T-cell (primary cell): ENCODE measurements around the gene ENTHD1. TPM values are rescaled to one million over a fixed set of nuclear protein-coding genes. Genes with fewer than 3 reads are reported as not detected.

Experiments
- ATAC-seq, 4 experiments: fragments of 200-7000 bp in 3 of 4; fragments of 150-1000 bp in 1 of 4; cut with Tn5 transposase; replicated peaks in 1 of 4; 1 replicate in 3 of 4; 2 replicates in 1 of 4; pipeline ENCODE4 v1.10.0; 2021; ENCODE audit warnings: moderate library complexity in 3 of 4, mild to moderate bottlenecking in 2 of 4, moderate number of reproducible peaks in 1 of 4
- CTCF ChIA-PET, 2 donors: fragments of 300-600 bp; sonication (Branson Sonifier 250); formaldehyde crosslinking; loops; one replicate each; lab custom pipeline; 2022; ENCODE audit warnings: antibody characterized with exemption in 2 of 2; lab: Charles Lee
- POLR2A ChIA-PET, 2 donors: fragments of 300-600 bp; sonication (Branson Sonifier 250); formaldehyde crosslinking; loops; one replicate each; lab custom pipeline; 2022; ENCODE audit warnings: antibody characterized with exemption in 2 of 2; lab: Charles Lee
- DNase-seq, 35 experiments: peaks; one replicate each; pipeline versions ENCODE4 v3.0.0 to v3.0.0-alpha.2; 2013 to 2023
- H3K27ac ChIP-seq: one replicate; pipeline ENCODE4 v1.5.1; 2013; ENCODE audit warnings: low read length
- H3K27me3 ChIP-seq, 2 experiments: replicated peaks in 1 of 2; 1 replicate in 1 of 2; 2 replicates in 1 of 2; pipeline versions ENCODE4 v1.6.1 to v1.7.0; 2013; ENCODE audit warnings: low read length in 1 of 2, mixed read lengths in 1 of 2; ENCODE audit not compliant: control insufficient read depth in 2 of 2, insufficient read depth in 2 of 2; ENCODE audit errors: extremely low read depth in 1 of 2
- H3K36me3 ChIP-seq, 2 donors: 1 replicate in 1 of 2; 2 replicates in 1 of 2; pipeline versions ENCODE4 v1.6.1 to v1.7.0; 2013; ENCODE audit warnings: low read length in 1 of 2; ENCODE audit not compliant: control insufficient read depth in 2 of 2, insufficient read depth in 1 of 2; ENCODE audit errors: extremely low read depth in 1 of 2
- H3K4me1 ChIP-seq, 2 experiments: 1 replicate in 1 of 2; 2 replicates in 1 of 2; pipeline versions ENCODE4 v1.6.1 to v1.7.0; 2013; ENCODE audit warnings: low read length in 2 of 2, mixed read lengths in 1 of 2; ENCODE audit not compliant: insufficient read depth in 2 of 2, control insufficient read depth in 1 of 2; ENCODE audit errors: extremely low read depth in 1 of 2
- H3K4me3 ChIP-seq, 2 donors: 1 replicate in 1 of 2; 2 replicates in 1 of 2; pipeline versions ENCODE4 v1.5.1 to v1.7.0; 2013; ENCODE audit warnings: mild to moderate bottlenecking in 2 of 2, low read length in 1 of 2, moderate library complexity in 1 of 2; ENCODE audit not compliant: control insufficient read depth in 1 of 2; ENCODE audit errors: extremely low read depth in 1 of 2
- H3K9me3 ChIP-seq: 2 replicates; pipeline ENCODE4 v1.7.0; 2013
- H3K27ac Mint-ChIP-seq, 2 donors: one replicate each; pipeline ENCODE4 v1.8.0; 2020 to 2021; ENCODE audit warnings: mild to moderate bottlenecking in 2 of 2, mixed read lengths in 2 of 2
- H3K27me3 Mint-ChIP-seq, 2 donors: one replicate each; pipeline ENCODE4 v1.8.0; 2021 to 2022; ENCODE audit warnings: mixed read lengths in 2 of 2
- H3K36me3 Mint-ChIP-seq: one replicate; pipeline ENCODE4 v1.8.0; 2021; ENCODE audit warnings: mixed read lengths
- H3K4me1 Mint-ChIP-seq, 3 donors: one replicate each; pipeline ENCODE4 v1.8.0; 2020 to 2022; ENCODE audit warnings: mixed read lengths in 3 of 3, mild to moderate bottlenecking in 1 of 3
- H3K4me3 Mint-ChIP-seq, 3 donors: one replicate each; pipeline ENCODE4 v1.8.0; 2020 to 2022; ENCODE audit warnings: mild to moderate bottlenecking in 3 of 3, mixed read lengths in 3 of 3, moderate library complexity in 3 of 3
- H3K9me3 Mint-ChIP-seq, 3 donors: one replicate each; pipeline ENCODE4 v1.8.0; 2020 to 2022; ENCODE audit warnings: mixed read lengths in 3 of 3
- WGBS: methylation state at CpG from one replicate; pipeline ENCODE4 v1.1.5; 2013; ENCODE audit warnings: missing lambda C conversion rate; ENCODE audit not compliant: insufficient coverage; 5-methylcytosine and 5-hydroxymethylcytosine counted together
- total RNA-seq, 35 experiments: library from RNA in 6 of 35; stranded (reverse) in 6 of 35; fragments of 120-200 nt in 1 of 35; gene quantifications; one replicate each; pipeline versions ENCODE4 v1.2.1 to v1.2.4 and lab custom pipeline; 2013 to 2026

ENTHD1 gene
- total RNA-seq, 5 donors from 2014 or later (not counting 1 experiment from before 2014, with no cell fraction given), result 0.13 to 0.36 (median 0.20) TPM

DNA sequence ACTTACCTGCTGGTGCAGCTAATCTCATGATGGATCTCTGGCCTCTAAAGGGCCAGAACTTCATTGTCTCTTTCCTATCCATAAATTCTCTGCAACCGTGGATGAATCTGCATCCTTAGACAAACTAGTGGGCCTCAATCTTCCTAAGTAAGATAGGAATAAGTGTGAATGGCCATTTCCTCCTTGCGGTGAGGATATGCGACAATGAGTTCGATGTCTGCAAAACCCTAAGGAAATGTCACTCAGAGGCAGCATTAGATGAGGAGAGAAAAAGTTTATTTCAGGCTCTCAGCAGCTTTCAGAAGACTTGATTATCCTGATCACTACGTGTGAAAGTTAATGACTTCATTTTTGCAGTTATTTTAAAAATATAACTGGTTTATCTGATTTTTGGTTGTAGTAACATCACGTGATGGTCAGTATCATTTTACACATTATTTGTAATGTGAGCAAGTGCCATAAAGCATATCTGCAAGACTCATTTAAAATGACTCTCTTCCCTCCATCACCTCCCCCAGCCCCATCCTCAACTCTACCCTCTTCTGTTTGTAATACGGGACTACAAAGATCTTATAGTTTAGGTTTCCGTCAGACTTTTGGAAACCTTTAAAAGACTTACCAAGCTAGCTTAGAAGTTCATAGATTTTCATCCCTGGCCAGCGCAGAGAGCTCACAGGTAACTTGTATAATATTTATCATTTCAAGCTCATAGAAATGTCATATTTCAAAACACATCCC is 17.5 kb upstream of the ENTHD1 start:
- Histone ChIP-seq H3K27me3 (no peaks in the 10 kb centered on the region), H3K36me3 (peaks cover 0 to 18% of the 10 kb centered on the region in 2 donors), H3K9me3 (no peaks in the 10 kb centered on the region), H3K27ac (peak overlapping the region; percentile 87), H3K4me1 (peaks cover 71 to 81% of the 10 kb centered on the region in 2 experiments), H3K4me3 (peak overlapping the region in 1 of 2 donors; percentile 31)
- peaks cover 86 to 99% (median 90%) of the 10 kb centered on the region in 3 donors for H3K4me1 Mint-ChIP-seq
- POLR2A ChIA-PET, result interaction anchor here (0.6 to 2.0 kb wide), 4 partner anchors 8 to 32 kb away, joined by 5 to 15 read pairs (median 6); no protein-coding TSS in a partner anchor
- CTCF ChIA-PET, result interaction anchor here (0.7 to 3.1 kb wide), 4 partner anchors 10 to 591 kb away, joined by 3 to 13 read pairs (median 6); no protein-coding TSS in a partner anchor
- 0% methylated on average over 2 of the region's 9 CpGs for WGBS
- H3K9me3 Mint-ChIP-seq, result no peaks in the 10 kb centered on the region
- H3K27me3 Mint-ChIP-seq, result no peaks in the 10 kb centered on the region
- peak overlapping the region; percentile 82 to 98 (median 84) for H3K4me3 Mint-ChIP-seq
- ATAC-seq (peak in 1 of 4 experiments; percentile 23), DNase-seq (peak in 3 of 35 experiments; percentile 16 to 55 (median 39))
- H3K27ac Mint-ChIP-seq, result peak overlapping the region; percentile 93 to 97
- peaks cover 23% of the 10 kb centered on the region for H3K36me3 Mint-ChIP-seq

- ChIA-PET CTCF (interaction anchor here in 1 of 2 donors (1.4 to 2.1 kb wide), 4 partner anchors 8 to 41 kb away, joined by 3 to 10 read pairs (median 8); no protein-coding TSS in a partner anchor), POLR2A (interaction anchor here in 1 of 2 donors (0.9 kb wide), 1 partner anchor 12 kb away, joined by 4 read pairs; no protein-coding TSS in a partner anchor)
- Histone ChIP-seq H3K9me3 (no peaks in the 10 kb centered on the region), H3K27ac (peak overlapping the region; percentile 87), H3K4me3 (peak overlapping the region; percentile 58 to 72), H3K4me1 (peaks cover 54 to 64% of the 10 kb centered on the region in 2 experiments), H3K27me3 (no peaks in the 10 kb centered on the region), H3K36me3 (peaks cover 0 to 6% of the 10 kb centered on the region in 2 donors)
- H3K27me3 Mint-ChIP-seq, result no peaks in the 10 kb centered on the region
- H3K27ac Mint-ChIP-seq, result peak overlapping the region; percentile 93 to 97
- ATAC-seq (peak; percentile 26 to 63 (median 50)), DNase-seq (peak in 2 of 35 experiments; percentile 37 to 61)
- H3K36me3 Mint-ChIP-seq, result peaks cover 22% of the 10 kb centered on the region
- H3K9me3 Mint-ChIP-seq, result no peaks in the 10 kb centered on the region
- H3K4me1 Mint-ChIP-seq, result peaks cover 72 to 91% (median 82%) of the 10 kb centered on the region in 3 donors
- WGBS, result 6% methylated on average over 5 of the region's 5 CpGs
- peak overlapping the region; percentile 84 to 98 (median 97) for H3K4me3 Mint-ChIP-seq
Measured at GRCh38 chr22:39908737-39909136, 15.2 kb upstream of the ENTHD1 start.

GRCh38 chr22:39908136-39908535 is 14.6 kb upstream of the ENTHD1 start:
- no peak for DNase-seq
- Mint-ChIP-seq H3K4me1 (peaks cover 66 to 85% (median 76%) of the 10 kb centered on the region in 3 donors), H3K36me3 (peaks cover 21% of the 10 kb centered on the region), H3K9me3 (no peaks in the 10 kb centered on the region), H3K4me3 (peak overlapping the region; percentile 84 to 98 (median 97)), H3K27me3 (no peaks in the 10 kb centered on the region), H3K27ac (peak overlapping the region; percentile 93 to 97)
- ChIA-PET POLR2A (interaction anchor here (0.9 to 1.0 kb wide), 3 partner anchors 11 to 17 kb away, joined by 3 to 4 read pairs (median 3); no protein-coding TSS in a partner anchor), CTCF (interaction anchor here in 1 of 2 donors (2.1 kb wide), 1 partner anchor 9 kb away, joined by 10 read pairs; no protein-coding TSS in a partner anchor)
- no peaks in the 10 kb centered on the region for H3K9me3 ChIP-seq
- peak overlapping the region; percentile 87 for H3K27ac ChIP-seq
- H3K27me3 ChIP-seq, result no peaks in the 10 kb centered on the region
- peak overlapping the region; percentile 58 to 72 for H3K4me3 ChIP-seq
- no CpG with 5 or more reads among the region's 2 CpGs for WGBS
- peaks cover 0 to 4% of the 10 kb centered on the region in 2 donors for H3K36me3 ChIP-seq
- peak in 2 of 4 experiments; percentile 12 to 20 for ATAC-seq
- H3K4me1 ChIP-seq, result peaks cover 48 to 58% of the 10 kb centered on the region in 2 experiments

GRCh38 chr22:39907605-39908097 is 14.1 kb upstream of the ENTHD1 start:
- ChIA-PET CTCF (interaction anchor here in 1 of 2 donors (0.5 to 2.1 kb wide), 2 partner anchors 9 to 14 kb away, joined by 3 to 10 read pairs; no protein-coding TSS in a partner anchor), POLR2A (interaction anchor here (0.7 to 1.0 kb wide), 4 partner anchors 11 to 18 kb away, joined by 3 to 4 read pairs (median 3); no protein-coding TSS in a partner anchor)
- no peaks in the 10 kb centered on the region for H3K9me3 ChIP-seq
- ATAC-seq, result peak; percentile 25 to 51 (median 28)
- DNase-seq, result peak in 3 of 35 experiments; percentile 13 to 66 (median 15)
- H3K9me3 Mint-ChIP-seq, result no peaks in the 10 kb centered on the region
- H3K4me3 ChIP-seq, result peak overlapping the region; percentile 58 to 72
- peaks cover 0 to 4% of the 10 kb centered on the region in 2 donors for H3K36me3 ChIP-seq
- H3K27ac Mint-ChIP-seq, result peak overlapping the region; percentile 93 to 97
- H3K4me1 ChIP-seq, result peaks cover 46 to 53% of the 10 kb centered on the region in 2 experiments
- H3K27me3 Mint-ChIP-seq, result no peaks in the 10 kb centered on the region
- H3K4me3 Mint-ChIP-seq, result peak overlapping the region; percentile 84 to 98 (median 97)
- peaks cover 61 to 80% (median 71%) of the 10 kb centered on the region in 3 donors for H3K4me1 Mint-ChIP-seq
- H3K27me3 ChIP-seq, result no peaks in the 10 kb centered on the region
- H3K36me3 Mint-ChIP-seq, result peaks cover 24% of the 10 kb centered on the region
- H3K27ac ChIP-seq, result peak overlapping the region; percentile 87
- 2% methylated on average over 5 of the region's 9 CpGs for WGBS

DNA sequence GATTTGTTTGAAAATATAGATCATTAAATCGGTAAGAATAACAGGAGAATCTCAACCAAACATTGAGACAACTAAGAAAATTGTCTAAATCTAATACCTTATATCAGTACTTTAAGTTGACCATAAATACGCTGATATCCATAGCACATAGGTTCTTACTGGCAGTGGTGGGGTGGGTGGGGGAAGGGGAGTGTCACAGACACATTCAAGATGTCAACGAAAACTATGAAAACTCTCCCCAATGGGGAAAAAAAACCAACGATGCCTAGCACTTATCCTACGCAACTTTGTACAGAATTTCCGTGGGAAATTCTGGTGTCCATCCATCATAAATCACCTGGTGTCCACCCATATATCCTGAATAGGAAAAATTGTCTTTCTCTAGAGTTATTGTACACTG is 13.5 kb upstream of the ENTHD1 start:
- H3K27me3 ChIP-seq, result no peaks in the 10 kb centered on the region
- no peaks in the 10 kb centered on the region for H3K9me3 Mint-ChIP-seq
- H3K27ac ChIP-seq, result peak overlapping the region; percentile 87
- peaks cover 40 to 47% of the 10 kb centered on the region in 2 experiments for H3K4me1 ChIP-seq
- peaks cover 55 to 74% (median 65%) of the 10 kb centered on the region in 3 donors for H3K4me1 Mint-ChIP-seq
- H3K4me3 ChIP-seq, result peak overlapping the region; percentile 58 to 72
- H3K36me3 Mint-ChIP-seq, result peaks cover 25% of the 10 kb centered on the region
- POLR2A ChIA-PET, result interaction anchor here (0.7 to 1.2 kb wide), 3 partner anchors 14 to 19 kb away, joined by 3 read pairs; no protein-coding TSS in a partner anchor
- H3K9me3 ChIP-seq, result no peaks in the 10 kb centered on the region
- DNase-seq (peak in 4 of 35 experiments; percentile 27 to 46 (median 30)), ATAC-seq (no peak)
- no peaks in the 10 kb centered on the region for H3K27me3 Mint-ChIP-seq
- WGBS, result 20% methylated on average over 1 of the region's 6 CpGs
- H3K27ac Mint-ChIP-seq, result peak overlapping the region; percentile 93 to 97
- H3K36me3 ChIP-seq, result no peaks in the 10 kb centered on the region
- peak overlapping the region; percentile 84 to 98 (median 97) for H3K4me3 Mint-ChIP-seq
- CTCF ChIA-PET, result interaction anchor here in 1 of 2 donors (0.9 to 2.1 kb wide), 3 partner anchors 10 to 28 kb away, joined by 3 to 10 read pairs (median 3); no protein-coding TSS in a partner anchor
